Keratinocyte (primary cell): ENCODE data around the gene PTK6. TPM values are rescaled to one million over a fixed set of nuclear protein-coding genes. Genes with fewer than 3 reads are reported as not detected.

Experiments
- DNase-seq: peaks from one replicate; pipeline ENCODE4 v3.0.0-alpha.2; 2011; ENCODE audit warnings: low read depth, missing footprints, low spot score
- FAIRE-seq: peaks from 2 replicates; lab custom pipeline; 2011; peaks lifted over from hg19 to GRCh38; lab: Jason Lieb, UNC
- H2AFZ ChIP-seq: 2 replicates; pipeline ENCODE4 v1.6.0; 2012; ENCODE audit warnings: low read length, control low read depth, inconsistent platforms; ENCODE audit not compliant: control insufficient read depth
- H3K27ac ChIP-seq: 2 replicates; pipeline ENCODE4 v1.5.1; 2011; ENCODE audit warnings: low read length; ENCODE audit not compliant: control insufficient read depth, insufficient read depth
- H3K27me3 ChIP-seq: 3 replicates; pipeline ENCODE4 v1.6.0; 2011; ENCODE audit warnings: low read length; ENCODE audit not compliant: control insufficient read depth, insufficient read depth; ENCODE audit errors: extremely low read depth
- H3K36me3 ChIP-seq, 2 experiments: 2 replicates in 1 of 2; 3 replicates in 1 of 2; pipeline ENCODE4 v1.5.1; 2011; ENCODE audit warnings: low read length in 2 of 2, mild to moderate bottlenecking in 1 of 2; ENCODE audit not compliant: control insufficient read depth in 2 of 2, insufficient read depth in 2 of 2; ENCODE audit errors: extremely low read depth in 1 of 2
- H3K4me1 ChIP-seq: 3 replicates; pipeline ENCODE4 v1.5.1; 2011; ENCODE audit warnings: low read length; ENCODE audit not compliant: control insufficient read depth, insufficient read depth; ENCODE audit errors: extremely low read depth
- H3K4me2 ChIP-seq: 3 replicates; pipeline ENCODE4 v1.6.0; 2011; ENCODE audit warnings: low read depth, low read length; ENCODE audit not compliant: control insufficient read depth, insufficient read depth; ENCODE audit errors: extremely low read depth
- H3K4me3 ChIP-seq, 3 experiments: fragments of 200-600 bp in 1 of 3; sonication (generic) in 1 of 3; 2 replicates in 2 of 3; 3 replicates in 1 of 3; pipeline ENCODE4 v1.5.1; 2011 to 2016; ENCODE audit warnings: low read length in 3 of 3, mild to moderate bottlenecking in 3 of 3, control low read depth in 2 of 3, inconsistent platforms in 1 of 3, low read depth in 1 of 3, mixed read lengths in 1 of 3, mixed run types in 1 of 3, moderate library complexity in 1 of 3; ENCODE audit not compliant: control insufficient read depth in 2 of 3, insufficient read depth in 2 of 3; ENCODE audit errors: extremely low read depth in 1 of 3
- H3K79me2 ChIP-seq: 2 replicates; pipeline ENCODE4 v1.6.0; 2012; ENCODE audit warnings: low read length; ENCODE audit not compliant: control insufficient read depth, insufficient read depth
- H3K9ac ChIP-seq: 3 replicates; pipeline ENCODE4 v1.6.0; 2011; ENCODE audit warnings: low read length; ENCODE audit not compliant: control insufficient read depth, insufficient read depth; ENCODE audit errors: extremely low read depth
- H3K9me1 ChIP-seq: 3 replicates; pipeline ENCODE4 v1.6.0; 2011; ENCODE audit warnings: low read length; ENCODE audit not compliant: control insufficient read depth, insufficient read depth; ENCODE audit errors: extremely low read depth
- H3K9me3 ChIP-seq: 2 replicates; pipeline ENCODE4 v1.5.1; 2012; ENCODE audit warnings: low read depth, low read length; ENCODE audit not compliant: control insufficient read depth
- H4K20me1 ChIP-seq: 3 replicates; pipeline ENCODE4 v1.6.0; 2011; ENCODE audit warnings: low read length; ENCODE audit not compliant: control insufficient read depth, insufficient read depth; ENCODE audit errors: extremely low read depth
- CTCF ChIP-seq, 3 experiments: IDR thresholded peaks in 1 of 3; conservative IDR thresholded peaks in 1 of 3; optimal IDR thresholded peaks in 1 of 3; 2 replicates in 2 of 3; 3 replicates in 1 of 3; pipeline versions ENCODE3 to v1.5.1; 2011; ENCODE audit warnings: low read length in 3 of 3, mild to moderate bottlenecking in 3 of 3, moderate library complexity in 2 of 3, control low read depth in 1 of 3, inconsistent platforms in 1 of 3; ENCODE audit not compliant: insufficient read depth in 2 of 3; ENCODE audit errors: extremely low read depth in 1 of 3
- EZH2 ChIP-seq: IDR thresholded peaks from one replicate; pipeline ENCODE4 v1.6.1; 2012; ENCODE audit warnings: inconsistent platforms, mild to moderate bottlenecking, low read length, moderate library complexity
- dilution Hi-C: fragments of 300-500 bp; cut with MboI; formaldehyde crosslinking; loops from one replicate; pipeline ENCODE4 v1.7.0; 2020; ENCODE audit warnings: low sequenced_read_pairs; ENCODE audit not compliant: extremely low pct_ligation_motif_present
- polyA plus RNA-seq, 5 experiments: library from polyadenylated mRNA; depleted of rRNA in 3 of 5; stranded (reverse) in 3 of 5; stranded (forward) in 1 of 5; unstranded in 1 of 5; fragments of >200 nt; gene quantifications; 1 replicate in 1 of 5; 2 replicates in 3 of 5; 3 replicates in 1 of 5; pipeline versions ENCODE4 v1.2.1 to v1.2.3, GENCODE V29; 2011 to 2012; ENCODE audit warnings: missing spikeins in 2 of 5, low read depth in 1 of 5, low replicate concordance in 1 of 5

Gene PTK6
- polyA plus RNA-seq, 1 donor (not counting 4 experiments of a cell fraction or from before 2014, with no cell fraction given): 28.5 TPM

- dilution Hi-C loops: no loop called here
- Histone ChIP-seq H3K27ac (no peak overlapping the region), H3K36me3 (no peaks in the 10 kb centered on the region), H4K20me1 (no peaks in the 10 kb centered on the region), H3K4me1 (peaks cover 2% of the 10 kb centered on the region), H3K4me3 (no peak overlapping the region), H3K9me1 (no peaks in the 10 kb centered on the region), H3K9me3 (no peaks in the 10 kb centered on the region), H2AFZ (no peak overlapping the region), H3K27me3 (no peaks in the 10 kb centered on the region), H3K4me2 (no peak overlapping the region), H3K79me2 (no peaks in the 10 kb centered on the region), H3K9ac (no peak overlapping the region)
- no peak for FAIRE-seq
- peak; percentile 45 for DNase-seq
- peak; percentile 79 to 94 (median 88) for TF ChIP-seq CTCF (optimal IDR thresholded peaks at IDR 0.05 in 1 of 3, IDR thresholded peaks at IDR 0.05 in 1 of 3, conservative IDR thresholded peaks at IDR 0.05 in 1 of 3; ENCODE audit: extremely low read depth in 1 of 3, insufficient read depth in 2 of 3, low read length in 3 of 3)
- TF ChIP-seq EZH2: no peak
Measured at GRCh38 chr20:63580796-63581461, 43.8 kb upstream of the PTK6 start.

- Histone ChIP-seq H3K36me3 (no peaks in the 10 kb centered on the region), H3K27me3 (no peaks in the 10 kb centered on the region), H3K9ac (no peak overlapping the region), H3K79me2 (no peaks in the 10 kb centered on the region), H4K20me1 (no peaks in the 10 kb centered on the region), H3K4me2 (no peak overlapping the region), H3K4me1 (peaks cover 9% of the 10 kb centered on the region), H3K4me3 (no peak overlapping the region), H2AFZ (no peak overlapping the region), H3K9me3 (no peaks in the 10 kb centered on the region), H3K27ac (no peak overlapping the region), H3K9me1 (no peaks in the 10 kb centered on the region)
- FAIRE-seq: no peak
- dilution Hi-C loops: no loop called here
- TF ChIP-seq EZH2: no peak
- TF ChIP-seq CTCF (optimal IDR thresholded peaks at IDR 0.05 in 1 of 3, IDR thresholded peaks at IDR 0.05 in 1 of 3, conservative IDR thresholded peaks at IDR 0.05 in 1 of 3; ENCODE audit: extremely low read depth in 1 of 3, insufficient read depth in 2 of 3, low read length in 3 of 3): no peak
- no peak for DNase-seq
Measured at GRCh38 chr20:63579017-63579694, 42.0 kb upstream of the PTK6 start.
